Lung (tissue), 12 donors: ENCODE measurements around the gene DAZL. TPM values are rescaled to one million over a fixed set of nuclear protein-coding genes. Genes with fewer than 3 reads are reported as not detected.

Source experiments
- ATAC-seq: fragments of 200-7000 bp; cut with Tn5 transposase; one replicate; pipeline ENCODE4 v1.9.1; 2020; ENCODE audit warnings: moderate number of reproducible peaks; ENCODE audit not compliant: insufficient read depth, low FRiP score
- DNase-seq, 3 donors: peaks; one replicate each; pipeline ENCODE4 v3.0.0-alpha.2; 2013 to 2017
- H3K27ac ChIP-seq, 2 donors: one replicate each; pipeline ENCODE4 v1.5.1; 2013; ENCODE audit warnings: mild to moderate bottlenecking in 2 of 2, moderate library complexity in 2 of 2, control low read depth in 1 of 2, inconsistent platforms in 1 of 2, low read depth in 1 of 2, low read length in 1 of 2
- H3K27me3 ChIP-seq, 3 donors: one replicate each; pipeline ENCODE4 v1.5.1; 2013; ENCODE audit warnings: low read length in 2 of 3; ENCODE audit not compliant: control insufficient read depth in 3 of 3, insufficient read depth in 3 of 3
- H3K36me3 ChIP-seq, 4 donors: one replicate each; pipeline ENCODE4 v1.5.1; 2013; ENCODE audit warnings: low read length in 4 of 4, mild to moderate bottlenecking in 1 of 4, moderate library complexity in 1 of 4; ENCODE audit not compliant: control insufficient read depth in 4 of 4, insufficient read depth in 4 of 4
- H3K4me1 ChIP-seq, 5 donors: one replicate each; pipeline ENCODE4 v1.5.1; 2013; ENCODE audit warnings: low read length in 5 of 5, mild to moderate bottlenecking in 2 of 5, moderate library complexity in 1 of 5; ENCODE audit not compliant: control insufficient read depth in 5 of 5, insufficient read depth in 5 of 5
- H3K4me3 ChIP-seq: one replicate; pipeline ENCODE4 v1.5.1; 2013; ENCODE audit warnings: mild to moderate bottlenecking, control low read depth, moderate library complexity
- H3K9ac ChIP-seq, 2 donors: one replicate each; pipeline ENCODE4 v1.5.1; 2013; ENCODE audit warnings: low read length in 2 of 2, control low read depth in 1 of 2; ENCODE audit not compliant: insufficient read depth in 1 of 2
- H3K9me3 ChIP-seq, 4 donors: one replicate each; pipeline ENCODE4 v1.5.1; 2013; ENCODE audit warnings: low read length in 3 of 4, mild to moderate bottlenecking in 1 of 4, moderate library complexity in 1 of 4; ENCODE audit not compliant: control insufficient read depth in 4 of 4, insufficient read depth in 3 of 4
- CTCF ChIP-seq: IDR thresholded peaks from 2 replicates; pipeline ENCODE4 v1.5.1; 2012; ENCODE audit warnings: mild to moderate bottlenecking; ENCODE audit errors: control extremely low read depth, extremely low read depth
- WGBS, 2 donors: extraction: QIAGEN DNeasy Blood & Tissue Kit; methylation state at CpG; one replicate each; pipeline ENCODE4 v1.1.7; 2013; 5-methylcytosine and 5-hydroxymethylcytosine counted together
- polyA plus RNA-seq, 2 donors: library from polyadenylated mRNA; stranded (reverse); fragments of 200-250 nt; gene quantifications; one replicate each; pipeline ENCODE4 v1.2.1, GENCODE V29; 2013
- total RNA-seq, 2 donors: library from RNA; depleted of rRNA in 1 of 2; stranded (reverse); fragments of >200 nt in 1 of 2; gene quantifications; one replicate each; pipeline ENCODE4 v1.2.1, GENCODE V29; 2014 to 2021
- donor health status: control.
- donor health status: control.
- donor health status: Bipolar disorder and iron deficiency.
- donor health status: healthy.
- donor health status: DM: yes; HTN: yes; CAD: no.

DAZL gene
- total and polyA plus RNA-seq, 4 donors: 0.09 TPM; not detected in 3

GRCh38 chr3:16647668-16648067 is 42.4 kb upstream of the DAZL start:
- Histone ChIP-seq H3K9ac (no peak overlapping the region), H3K27me3 (no peaks in the 10 kb centered on the region), H3K4me3 (no peak overlapping the region), H3K9me3 (no peaks in the 10 kb centered on the region), H3K27ac (no peak overlapping the region), H3K36me3 (no peaks in the 10 kb centered on the region), H3K4me1 (no peaks in the 10 kb centered on the region)
- TF ChIP-seq CTCF: no peak
- no peak for DNase-seq
- 92 to 97% methylated on average over 4 of the region's 4 CpGs for WGBS, 2 donors
- ATAC-seq: no peak

GRCh38 chr3:16639806-16640205 is 34.6 kb upstream of the DAZL start:
- peak in 2 of 3 donors; percentile 5 to 12 for DNase-seq
- no peaks in the 10 kb centered on the region for H3K27me3 ChIP-seq
- 31 to 55% methylated on average over 2 of the region's 2 CpGs for WGBS, 2 donors

GRCh38 chr3:16633948-16634347 is 28.7 kb upstream of the DAZL start:
- WGBS, 2 donors: 74 to 75% methylated on average over 3 of the region's 3 CpGs
- no peak for DNase-seq
- Histone ChIP-seq H3K4me3 (no peak overlapping the region), H3K4me1 (no peaks in the 10 kb centered on the region), H3K27me3 (no peaks in the 10 kb centered on the region), H3K9me3 (no peaks in the 10 kb centered on the region), H3K9ac (no peak overlapping the region), H3K27ac (no peak overlapping the region), H3K36me3 (no peaks in the 10 kb centered on the region)
- ATAC-seq: no peak
- no peak for TF ChIP-seq CTCF

More at GRCh38 chr3:16639806-16640205, 34.6 kb upstream of the DAZL start:
- Histone ChIP-seq H3K9me3 (no peaks in the 10 kb centered on the region), H3K4me1 (no peaks in the 10 kb centered on the region), H3K4me3 (no peak overlapping the region), H3K27ac (no peak overlapping the region), H3K36me3 (no peaks in the 10 kb centered on the region), H3K9ac (no peak overlapping the region)
- no peak for TF ChIP-seq CTCF
- no peak for ATAC-seq

GRCh38 chr3:16632395-16632794 is 27.2 kb upstream of the DAZL start:
- no peaks in the 10 kb centered on the region for H3K9me3 ChIP-seq
- no peaks in the 10 kb centered on the region for H3K36me3 ChIP-seq
- ATAC-seq: no peak
- DNase-seq: no peak
- no peak overlapping the region for H3K4me3 ChIP-seq
- H3K27ac ChIP-seq: no peak overlapping the region
- no peak for TF ChIP-seq CTCF
- H3K27me3 ChIP-seq: no peaks in the 10 kb centered on the region
- no peak overlapping the region for H3K9ac ChIP-seq
- H3K4me1 ChIP-seq: no peaks in the 10 kb centered on the region
- WGBS, 2 donors: 70 to 85% methylated on average over 2 of the region's 2 CpGs
